GM12891 (cell line): ENCODE results near the gene FOXF1.

Experiments used
- PAX5 ChIP-seq: IDR thresholded peaks from 2 replicates; pipeline ENCODE4 v1.6.1; 2011; ENCODE audit warnings: low read length, moderate library complexity, mild to moderate bottlenecking; ENCODE audit not compliant: insufficient read depth, severe bottlenecking
- POLR2A ChIP-seq: IDR thresholded peaks from 2 replicates; pipeline ENCODE4 v1.6.1; 2011; ENCODE audit warnings: low read depth, low read length, control low read depth
- POLR2AphosphoS5 ChIP-seq: IDR thresholded peaks from 2 replicates; pipeline ENCODE4 v1.6.1; 2011; ENCODE audit warnings: low read depth, low read length, control low read depth
- SPI1 ChIP-seq: IDR thresholded peaks from 2 replicates; pipeline ENCODE4 v1.6.1; 2011; ENCODE audit warnings: low read depth, low read length, control low read depth
- TAF1 ChIP-seq: IDR thresholded peaks from 2 replicates; pipeline ENCODE4 v1.6.1; 2011; ENCODE audit warnings: low read depth, low read length, control low read depth

GRCh38 chr16:86549893-86550190 is 39.5 kb downstream of the FOXF1 start:
- TF ChIP-seq POLR2A (no peak), TAF1 (no peak), SPI1 (no peak), POLR2AphosphoS5 (no peak), PAX5 (no peak)
